ENCODE measurements around the gene MAP3K7.

Gene MAP3K7

GRCh38 chr6:90492798-90493197, 94.1 kb downstream of the MAP3K7 start:
- Histone ChIP-seq H3K27ac (ENCODE audit: low read depth, low read length) (no peak overlapping the region), H3K36me3 (ENCODE audit: insufficient read depth, low read length) (no peaks in the 10 kb centered on the region), H3K9me3 (ENCODE audit: low read length) (no peaks in the 10 kb centered on the region), H3K9ac (ENCODE audit: low read length) (no peak overlapping the region), H3K4me3 (ENCODE audit: low read depth in 1 of 2, low read length in 2 of 2) (no peak overlapping the region), H3K4me1 (ENCODE audit: insufficient read depth, low read length) (no peaks in the 10 kb centered on the region), H3K27me3 (ENCODE audit: control insufficient read depth in 1 of 2, insufficient read depth in 2 of 2, low read length in 2 of 2) (no peaks in the 10 kb centered on the region)

- no peaks in the 10 kb centered on the region for H3K36me3 ChIP-seq (ENCODE audit: insufficient read depth, low read length)
- no peak overlapping the region for H3K27ac ChIP-seq (ENCODE audit: low read depth, low read length)
- H3K9ac ChIP-seq (ENCODE audit: low read length) = no peak overlapping the region
- H3K9me3 ChIP-seq (ENCODE audit: low read length) = no peaks in the 10 kb centered on the region
- no peaks in the 10 kb centered on the region for H3K27me3 ChIP-seq (ENCODE audit: control insufficient read depth in 1 of 2, insufficient read depth in 2 of 2, low read length in 2 of 2)
- H3K4me1 ChIP-seq (ENCODE audit: insufficient read depth, low read length) = no peaks in the 10 kb centered on the region
- H3K4me3 ChIP-seq (ENCODE audit: low read depth in 1 of 2, low read length in 2 of 2) = no peak overlapping the region
These were observed 94.5 kb downstream of the MAP3K7 start for GRCh38 chr6:90492369-90492768.

- Histone ChIP-seq H3K9ac (ENCODE audit: low read length) (no peak overlapping the region), H3K4me3 (ENCODE audit: low read depth in 1 of 2, low read length in 2 of 2) (no peak overlapping the region), H3K36me3 (ENCODE audit: insufficient read depth, low read length) (no peaks in the 10 kb centered on the region), H3K27ac (ENCODE audit: low read depth, low read length) (no peak overlapping the region), H3K9me3 (ENCODE audit: low read length) (no peaks in the 10 kb centered on the region), H3K4me1 (ENCODE audit: insufficient read depth, low read length) (no peaks in the 10 kb centered on the region), H3K27me3 (ENCODE audit: control insufficient read depth in 1 of 2, insufficient read depth in 2 of 2, low read length in 2 of 2) (no peaks in the 10 kb centered on the region)
These were observed 96.7 kb downstream of the MAP3K7 start for GRCh38 chr6:90490030-90490716.

GRCh38 chr6:90488816-90489215, 98.1 kb downstream of the MAP3K7 start:
- Histone ChIP-seq H3K4me3 (ENCODE audit: low read depth in 1 of 2, low read length in 2 of 2) (no peak overlapping the region), H3K27ac (ENCODE audit: low read depth, low read length) (no peak overlapping the region), H3K9ac (ENCODE audit: low read length) (no peak overlapping the region), H3K4me1 (ENCODE audit: insufficient read depth, low read length) (no peaks in the 10 kb centered on the region), H3K27me3 (ENCODE audit: control insufficient read depth in 1 of 2, insufficient read depth in 2 of 2, low read length in 2 of 2) (no peaks in the 10 kb centered on the region), H3K36me3 (ENCODE audit: insufficient read depth, low read length) (no peaks in the 10 kb centered on the region), H3K9me3 (ENCODE audit: low read length) (no peaks in the 10 kb centered on the region)

- H3K36me3 ChIP-seq (ENCODE audit: insufficient read depth, low read length) = no peaks in the 10 kb centered on the region
- no peaks in the 10 kb centered on the region for H3K4me1 ChIP-seq (ENCODE audit: insufficient read depth, low read length)
- H3K9me3 ChIP-seq (ENCODE audit: low read length) = no peaks in the 10 kb centered on the region
- no peaks in the 10 kb centered on the region for H3K27me3 ChIP-seq (ENCODE audit: control insufficient read depth in 1 of 2, insufficient read depth in 2 of 2, low read length in 2 of 2)
- no peak overlapping the region for H3K9ac ChIP-seq (ENCODE audit: low read length)
- no peak overlapping the region for H3K4me3 ChIP-seq (ENCODE audit: low read depth in 1 of 2, low read length in 2 of 2)
- no peak overlapping the region for H3K27ac ChIP-seq (ENCODE audit: low read depth, low read length)
These were observed 101.1 kb downstream of the MAP3K7 start for GRCh38 chr6:90485635-90486277.

GRCh38 chr6:90484903-90485302, 102.0 kb downstream of the MAP3K7 start:
- no peak overlapping the region for H3K27ac ChIP-seq (ENCODE audit: low read depth, low read length)
- H3K9ac ChIP-seq (ENCODE audit: low read length) = no peak overlapping the region

GRCh38 chr6:90484385-90484784, 102.5 kb downstream of the MAP3K7 start:
- no peaks in the 10 kb centered on the region for H3K9me3 ChIP-seq (ENCODE audit: low read length)
- H3K4me1 ChIP-seq (ENCODE audit: insufficient read depth, low read length) = no peaks in the 10 kb centered on the region
- no peak overlapping the region for H3K4me3 ChIP-seq (ENCODE audit: low read depth in 1 of 2, low read length in 2 of 2)
- H3K27ac ChIP-seq (ENCODE audit: low read depth, low read length) = no peak overlapping the region
- H3K9ac ChIP-seq (ENCODE audit: low read length) = no peak overlapping the region
- no peaks in the 10 kb centered on the region for H3K27me3 ChIP-seq (ENCODE audit: control insufficient read depth in 1 of 2, insufficient read depth in 2 of 2, low read length in 2 of 2)
- H3K36me3 ChIP-seq (ENCODE audit: insufficient read depth, low read length) = no peaks in the 10 kb centered on the region

More at GRCh38 chr6:90484903-90485302, 102.0 kb downstream of the MAP3K7 start:
- H3K36me3 ChIP-seq (ENCODE audit: insufficient read depth, low read length) = no peaks in the 10 kb centered on the region
- no peaks in the 10 kb centered on the region for H3K27me3 ChIP-seq (ENCODE audit: control insufficient read depth in 1 of 2, insufficient read depth in 2 of 2, low read length in 2 of 2)
- H3K4me1 ChIP-seq (ENCODE audit: insufficient read depth, low read length) = no peaks in the 10 kb centered on the region
- H3K9me3 ChIP-seq (ENCODE audit: low read length) = no peaks in the 10 kb centered on the region
- H3K4me3 ChIP-seq (ENCODE audit: low read depth in 1 of 2, low read length in 2 of 2) = no peak overlapping the region

GRCh38 chr6:90483956-90484355, 102.9 kb downstream of the MAP3K7 start:
- Histone ChIP-seq H3K27me3 (ENCODE audit: control insufficient read depth in 1 of 2, insufficient read depth in 2 of 2, low read length in 2 of 2) (no peaks in the 10 kb centered on the region), H3K27ac (ENCODE audit: low read depth, low read length) (no peak overlapping the region)

GRCh38 chr6:90483116-90483839, 103.6 kb downstream of the MAP3K7 start:
- Histone ChIP-seq H3K36me3 (ENCODE audit: insufficient read depth, low read length) (no peaks in the 10 kb centered on the region), H3K9me3 (ENCODE audit: low read length) (no peaks in the 10 kb centered on the region), H3K4me1 (ENCODE audit: insufficient read depth, low read length) (peaks cover 6% of the 10 kb centered on the region), H3K4me3 (ENCODE audit: low read depth in 1 of 2, low read length in 2 of 2) (no peak overlapping the region), H3K27me3 (ENCODE audit: control insufficient read depth in 1 of 2, insufficient read depth in 2 of 2, low read length in 2 of 2) (no peaks in the 10 kb centered on the region), H3K9ac (ENCODE audit: low read length) (no peak overlapping the region), H3K27ac (ENCODE audit: low read depth, low read length) (no peak overlapping the region)

More at GRCh38 chr6:90483956-90484355, 102.9 kb downstream of the MAP3K7 start:
- Histone ChIP-seq H3K9ac (ENCODE audit: low read length) (no peak overlapping the region), H3K36me3 (ENCODE audit: insufficient read depth, low read length) (no peaks in the 10 kb centered on the region), H3K9me3 (ENCODE audit: low read length) (no peaks in the 10 kb centered on the region), H3K4me3 (ENCODE audit: low read depth in 1 of 2, low read length in 2 of 2) (no peak overlapping the region), H3K4me1 (ENCODE audit: insufficient read depth, low read length) (peaks cover 2% of the 10 kb centered on the region)

- no peaks in the 10 kb centered on the region for H3K9me3 ChIP-seq (ENCODE audit: low read length)
- H3K9ac ChIP-seq (ENCODE audit: low read length) = no peak overlapping the region
- no peaks in the 10 kb centered on the region for H3K36me3 ChIP-seq (ENCODE audit: insufficient read depth, low read length)
- H3K27ac ChIP-seq (ENCODE audit: low read depth, low read length) = no peak overlapping the region
- peaks cover 6% of the 10 kb centered on the region for H3K4me1 ChIP-seq (ENCODE audit: insufficient read depth, low read length)
- no peak overlapping the region for H3K4me3 ChIP-seq (ENCODE audit: low read depth in 1 of 2, low read length in 2 of 2)
- no peaks in the 10 kb centered on the region for H3K27me3 ChIP-seq (ENCODE audit: control insufficient read depth in 1 of 2, insufficient read depth in 2 of 2, low read length in 2 of 2)
These were observed 106.2 kb downstream of the MAP3K7 start for GRCh38 chr6:90480666-90481065.

- Histone ChIP-seq H3K4me1 (ENCODE audit: insufficient read depth, low read length) (peaks cover 6% of the 10 kb centered on the region), H3K36me3 (ENCODE audit: insufficient read depth, low read length) (no peaks in the 10 kb centered on the region), H3K27ac (ENCODE audit: low read depth, low read length) (no peak overlapping the region), H3K4me3 (ENCODE audit: low read depth in 1 of 2, low read length in 2 of 2) (no peak overlapping the region), H3K9ac (ENCODE audit: low read length) (no peak overlapping the region), H3K9me3 (ENCODE audit: low read length) (no peaks in the 10 kb centered on the region), H3K27me3 (ENCODE audit: control insufficient read depth in 1 of 2, insufficient read depth in 2 of 2, low read length in 2 of 2) (no peaks in the 10 kb centered on the region)
These were observed 107.3 kb downstream of the MAP3K7 start for GRCh38 chr6:90479603-90479926.

All from muscle layer of colon (tissue), 2 donors.